GM21423 (cell line): Measurements from ENCODE around the gene GTF2IRD1.
A peak's percentile ranks its signal among the peaks of the same experiment; 100 is the strongest.
"Not testable (repeated sequence)": the region's sequence is repeated elsewhere in the genome, so short reads cannot be mapped to it uniquely, and the experiment has no call there.

Source experiments
- ATAC-seq: cut with Tn5 transposase; IDR thresholded peaks from one replicate; pipeline ENCODE4 v1.9.1; 2021; ENCODE audit warnings: mild to moderate bottlenecking, moderate library complexity; ENCODE audit not compliant: unreplicated experiment

The GTF2IRD1 gene

DNA sequence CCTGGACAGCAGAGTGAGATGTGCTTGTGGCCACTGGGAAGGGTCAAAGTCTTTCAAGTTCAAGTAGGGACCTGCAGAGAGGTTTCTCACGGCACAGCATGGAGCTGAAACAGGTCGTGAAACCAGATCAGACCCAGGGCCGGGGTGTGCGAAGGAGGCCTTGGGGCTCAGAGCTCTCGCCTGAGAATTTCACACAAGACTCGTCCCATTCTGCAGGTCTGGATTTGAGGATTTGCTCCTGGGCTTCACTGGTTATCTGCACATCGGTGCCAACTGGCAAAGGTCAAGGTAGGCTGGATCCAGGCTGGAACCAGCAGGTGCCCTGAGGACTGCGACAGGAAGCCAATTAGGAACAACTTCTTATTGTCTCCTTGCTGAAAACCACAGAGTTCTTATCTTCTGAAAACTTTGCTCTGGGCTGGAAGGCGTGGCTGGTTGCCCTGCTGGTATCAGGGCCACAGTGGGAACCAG lies 179.8 kb downstream of the GTF2IRD1 start:
- ATAC-seq = no peak

DNA sequence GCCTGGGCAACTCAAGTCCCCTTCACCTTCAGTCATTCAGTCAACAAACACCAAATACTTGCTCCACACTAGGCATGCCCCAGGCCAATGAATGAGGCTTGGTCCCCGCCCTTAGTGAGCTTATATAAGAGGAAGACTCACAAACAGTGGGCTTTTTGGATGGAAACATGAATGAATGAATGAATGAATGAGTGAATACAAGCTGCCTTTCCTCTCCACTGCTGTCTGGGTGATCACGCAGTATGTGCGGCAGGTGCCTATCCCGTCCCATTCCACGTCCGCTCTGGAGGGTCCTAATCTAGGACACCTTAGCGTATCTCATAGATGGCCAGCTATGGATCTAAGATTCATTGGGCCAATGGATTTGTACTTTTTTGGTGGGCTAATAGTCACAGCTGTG lies 184.0 kb downstream of the GTF2IRD1 start:
- ATAC-seq = no peak

DNA sequence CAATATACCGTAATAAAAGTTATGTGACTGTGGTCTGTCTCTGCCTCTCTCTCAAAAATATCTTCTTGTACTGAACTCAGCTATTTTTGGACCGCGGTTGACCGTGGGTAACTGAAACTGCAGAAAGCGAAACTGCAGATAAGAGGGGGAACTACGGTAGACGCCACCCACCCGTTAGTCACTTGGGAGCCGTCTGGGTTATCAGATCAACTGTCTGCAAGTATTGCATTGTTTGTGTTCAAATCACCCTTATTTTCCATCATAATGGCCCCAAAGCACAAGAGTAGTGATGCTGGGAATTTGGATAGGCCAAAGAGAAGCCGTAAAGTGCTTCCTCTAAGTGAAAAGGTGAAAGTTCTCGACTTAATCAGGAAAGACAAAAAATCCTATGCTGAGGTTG lies 196.3 kb downstream of the GTF2IRD1 start:
- ATAC-seq = peak; percentile 87

DNA sequence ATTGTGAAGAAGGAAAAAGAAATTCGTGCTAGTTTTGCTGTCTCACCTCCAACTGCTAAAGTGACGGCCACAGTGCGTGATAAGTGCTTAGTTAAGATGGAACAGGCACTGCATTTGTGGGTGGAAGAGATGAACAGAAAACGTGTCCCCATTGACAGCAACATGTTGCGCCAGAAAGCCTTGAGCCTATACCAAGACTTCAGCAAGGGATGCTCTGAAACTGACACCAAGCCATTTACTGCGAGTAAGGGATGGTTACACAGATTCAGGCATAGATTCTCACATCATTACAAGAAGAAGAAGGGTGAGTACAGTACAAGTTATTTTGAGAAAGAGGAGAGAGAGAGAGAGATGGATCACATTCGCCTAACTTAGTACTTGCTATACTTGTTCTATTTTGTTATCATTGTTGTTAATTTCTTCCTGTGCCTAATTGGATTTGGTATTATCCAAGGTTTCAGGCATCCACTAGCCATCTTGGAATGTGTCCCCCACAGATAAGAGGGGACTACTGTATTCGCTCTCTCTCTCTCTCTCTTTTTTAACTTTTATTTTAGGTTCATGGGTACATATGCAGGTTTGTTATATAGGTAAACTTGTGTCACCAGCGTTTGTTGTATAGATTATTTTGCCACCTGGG lies 196.9 kb downstream of the GTF2IRD1 start:
- ATAC-seq = peak; percentile 49

DNA sequence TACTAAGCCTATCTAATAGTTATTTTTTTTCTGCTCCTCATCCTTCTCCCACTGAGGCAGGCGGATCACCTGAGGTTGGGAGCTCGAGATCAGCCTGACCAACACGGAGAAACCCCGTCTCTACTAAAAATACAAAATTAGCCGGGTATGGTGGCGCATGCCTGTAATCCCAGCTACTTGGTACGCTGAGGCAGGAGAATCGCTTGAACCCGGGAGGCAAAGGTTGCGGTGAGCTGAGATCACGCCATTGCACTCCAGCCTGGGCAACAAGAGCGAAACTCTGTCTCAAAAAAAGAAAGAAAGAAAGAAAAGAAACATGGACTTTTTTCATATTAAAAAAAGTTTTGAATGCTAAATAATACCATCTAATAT lies 197.4 kb downstream of the GTF2IRD1 start:
- ATAC-seq = not testable (repeated sequence)
